Stimulated activated CD4-positive, alpha-beta T cell treated with anti-CD3 and anti-CD28 coated beads, Interleukin-1b, Interleukin-23, amount 100 ng/mL, for 24 hours (primary cell): Measurements from ENCODE around the gene ICAM1.

ENCODE experiments used
- DNase-seq, 4 experiments: peaks; one replicate each; pipeline ENCODE4 v3.0.0-alpha.2; 2020; ENCODE audit warnings: low read depth in 4 of 4, low spot score in 1 of 4

Gene ICAM1

GRCh38 chr19:10320602-10321416, 49.9 kb downstream of the ICAM1 start:
- no peak for DNase-seq

- DNase-seq: no peak
Observed at GRCh38 chr19:10321417-10321797, 50.5 kb downstream of the ICAM1 start.

GRCh38 chr19:10321874-10322835, 51.2 kb downstream of the ICAM1 start:
- no peak for DNase-seq

GRCh38 chr19:10325732-10326131, 54.8 kb downstream of the ICAM1 start:
- no peak for DNase-seq

GRCh38 chr19:10327793-10328192, 56.9 kb downstream of the ICAM1 start:
- no peak for DNase-seq

GRCh38 chr19:10328558-10329429, 57.9 kb downstream of the ICAM1 start:
- no peak for DNase-seq

GRCh38 chr19:10329555-10329954, 58.6 kb downstream of the ICAM1 start:
- no peak for DNase-seq

- DNase-seq: no peak
Observed at GRCh38 chr19:10332158-10332964, 61.4 kb downstream of the ICAM1 start.

GRCh38 chr19:10332965-10333757, 62.2 kb downstream of the ICAM1 start, which contains the start of gene RAVER1:
RAVER1 (minus strand) TSS chr19:10333529; CDS start chr19:10333507, 22 bp downstream.
- peak; percentile 86 to 99 (median 95) for DNase-seq

- no peak for DNase-seq
Observed at GRCh38 chr19:10333758-10334587, 63.1 kb downstream of the ICAM1 start.

- DNase-seq: peak in 3 of 4 experiments; percentile 33 to 52 (median 42)
Observed at GRCh38 chr19:10334588-10335351, 63.9 kb downstream of the ICAM1 start.

- no peak for DNase-seq
Observed at GRCh38 chr19:10335352-10335985, 64.5 kb downstream of the ICAM1 start.
